Osteoblast (primary cell): Measurements from ENCODE around the gene OR10H2. TPM values are rescaled to one million over a fixed set of nuclear protein-coding genes. Genes with fewer than 3 reads are reported as not detected.
"Not testable (repeated sequence)": the region's sequence is repeated elsewhere in the genome, so short reads cannot be mapped to it uniquely, and the experiment has no call there.

Experiments
- DNase-seq: peaks from one replicate; pipeline ENCODE4 v3.0.0; 2011; ENCODE audit warnings: low spot score, mixed read lengths; ENCODE audit not compliant: insufficient read length; ENCODE audit errors: missing footprints
- H2AFZ ChIP-seq: 2 replicates; pipeline ENCODE4 v1.6.0; 2011; ENCODE audit warnings: mild to moderate bottlenecking, low read length
- H3K27ac ChIP-seq: 2 replicates; pipeline ENCODE4 v1.5.1; 2011; ENCODE audit warnings: mild to moderate bottlenecking, low read depth, low read length, moderate library complexity
- H3K27me3 ChIP-seq: 2 replicates; pipeline ENCODE4 v1.6.0; 2012; ENCODE audit warnings: mild to moderate bottlenecking, control low read depth, inconsistent platforms, low read length, moderate library complexity; ENCODE audit not compliant: insufficient read depth
- H3K36me3 ChIP-seq: 2 replicates; pipeline ENCODE4 v1.5.1; 2011; ENCODE audit warnings: mild to moderate bottlenecking, low read length, control low read depth, moderate library complexity; ENCODE audit not compliant: insufficient read depth
- H3K4me1 ChIP-seq: 2 replicates; pipeline ENCODE4 v1.5.1; 2011; ENCODE audit warnings: mild to moderate bottlenecking, low read length, control low read depth, moderate library complexity; ENCODE audit not compliant: insufficient read depth
- H3K4me2 ChIP-seq: 2 replicates; pipeline ENCODE4 v1.6.0; 2011; ENCODE audit warnings: mild to moderate bottlenecking, low read length; ENCODE audit not compliant: insufficient read depth
- H3K4me3 ChIP-seq: fragments of 200-600 bp; sonication (generic); 3 replicates; pipeline ENCODE4 v1.5.1; 2012; ENCODE audit warnings: mild to moderate bottlenecking, low read length, inconsistent platforms; ENCODE audit not compliant: insufficient read depth
- H3K79me2 ChIP-seq: 2 replicates; pipeline ENCODE4 v1.6.0; 2012; ENCODE audit warnings: mild to moderate bottlenecking, low read length, control low read depth, inconsistent platforms; ENCODE audit not compliant: insufficient read depth
- H3K9me3 ChIP-seq: 2 replicates; pipeline ENCODE4 v1.5.1; 2011; ENCODE audit warnings: low read depth, low read length, control low read depth
- H4K20me1 ChIP-seq: 2 replicates; pipeline ENCODE4 v1.6.0; 2012; ENCODE audit warnings: mild to moderate bottlenecking, low read length, control low read depth; ENCODE audit not compliant: insufficient read depth
- total RNA-seq: library from RNA; depleted of rRNA; stranded (reverse); fragments of >200 nt; gene quantifications from 2 replicates; pipeline ENCODE4 v1.2.3, GENCODE V29; 2012
- TF ChIP-seq, protein P1 (sequence below): IDR thresholded peaks from 2 replicates; pipeline ENCODE4 v1.5.1; 2011; ENCODE audit warnings: mild to moderate bottlenecking, low read depth, low read length, moderate library complexity; ENCODE audit errors: extremely low read depth

OR10H2 gene, protein sequence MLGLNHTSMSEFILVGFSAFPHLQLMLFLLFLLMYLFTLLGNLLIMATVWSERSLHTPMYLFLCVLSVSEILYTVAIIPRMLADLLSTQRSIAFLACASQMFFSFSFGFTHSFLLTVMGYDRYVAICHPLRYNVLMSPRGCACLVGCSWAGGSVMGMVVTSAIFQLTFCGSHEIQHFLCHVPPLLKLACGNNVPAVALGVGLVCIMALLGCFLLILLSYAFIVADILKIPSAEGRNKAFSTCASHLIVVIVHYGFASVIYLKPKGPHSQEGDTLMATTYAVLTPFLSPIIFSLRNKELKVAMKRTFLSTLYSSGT
- total RNA-seq, result not detected in 2 replicates

GRCh38 chr19:15727724-15728123 is at the start of gene OR10H2:
OR10H2 (plus strand) TSS chr19:15728024; CDS start chr19:15728044, 20 bp downstream.
- TF ChIP-seq, protein P1, sequence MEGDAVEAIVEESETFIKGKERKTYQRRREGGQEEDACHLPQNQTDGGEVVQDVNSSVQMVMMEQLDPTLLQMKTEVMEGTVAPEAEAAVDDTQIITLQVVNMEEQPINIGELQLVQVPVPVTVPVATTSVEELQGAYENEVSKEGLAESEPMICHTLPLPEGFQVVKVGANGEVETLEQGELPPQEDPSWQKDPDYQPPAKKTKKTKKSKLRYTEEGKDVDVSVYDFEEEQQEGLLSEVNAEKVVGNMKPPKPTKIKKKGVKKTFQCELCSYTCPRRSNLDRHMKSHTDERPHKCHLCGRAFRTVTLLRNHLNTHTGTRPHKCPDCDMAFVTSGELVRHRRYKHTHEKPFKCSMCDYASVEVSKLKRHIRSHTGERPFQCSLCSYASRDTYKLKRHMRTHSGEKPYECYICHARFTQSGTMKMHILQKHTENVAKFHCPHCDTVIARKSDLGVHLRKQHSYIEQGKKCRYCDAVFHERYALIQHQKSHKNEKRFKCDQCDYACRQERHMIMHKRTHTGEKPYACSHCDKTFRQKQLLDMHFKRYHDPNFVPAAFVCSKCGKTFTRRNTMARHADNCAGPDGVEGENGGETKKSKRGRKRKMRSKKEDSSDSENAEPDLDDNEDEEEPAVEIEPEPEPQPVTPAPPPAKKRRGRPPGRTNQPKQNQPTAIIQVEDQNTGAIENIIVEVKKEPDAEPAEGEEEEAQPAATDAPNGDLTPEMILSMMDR, result no peak
- H3K4me1 ChIP-seq, result no peaks in the 10 kb centered on the region

GRCh38 chr19:15679089-15679488 is 48.7 kb upstream of the OR10H2 start:
- no peaks in the 10 kb centered on the region for H3K79me2 ChIP-seq
- H2AFZ ChIP-seq, result no peak overlapping the region
- no peak overlapping the region for H3K4me2 ChIP-seq
- no peaks in the 10 kb centered on the region for H3K9me3 ChIP-seq
- no peaks in the 10 kb centered on the region for H3K36me3 ChIP-seq
- H3K4me3 ChIP-seq, result no peak overlapping the region
- no peaks in the 10 kb centered on the region for H3K27me3 ChIP-seq
- no peak for DNase-seq
- H4K20me1 ChIP-seq, result no peaks in the 10 kb centered on the region
- H3K4me1 ChIP-seq, result no peaks in the 10 kb centered on the region
- TF ChIP-seq, protein P1, result no peak
- no peak overlapping the region for H3K27ac ChIP-seq

More at GRCh38 chr19:15727724-15728123, at the start of gene OR10H2:
- no peaks in the 10 kb centered on the region for H3K27me3 ChIP-seq
- H3K36me3 ChIP-seq, result no peaks in the 10 kb centered on the region
- DNase-seq, result no peak
- H4K20me1 ChIP-seq, result no peaks in the 10 kb centered on the region
- H3K4me3 ChIP-seq, result no peak within 1 kb of the TSS
- no peak within 1 kb of the TSS for H3K4me2 ChIP-seq
- H3K9me3 ChIP-seq, result no peaks in the 10 kb centered on the region
- H3K79me2 ChIP-seq, result no peaks in the 10 kb centered on the region
- H3K27ac ChIP-seq, result no peak within 1 kb of the TSS
- H2AFZ ChIP-seq, result no peak within 1 kb of the TSS

GRCh38 chr19:15679865-15680264 is 48.0 kb upstream of the OR10H2 start:
- not testable (repeated sequence) for H3K36me3 ChIP-seq, H3K9me3 ChIP-seq, DNase-seq, H2AFZ ChIP-seq, H3K4me3 ChIP-seq, H3K27ac ChIP-seq, H3K27me3 ChIP-seq, H4K20me1 ChIP-seq, H3K79me2 ChIP-seq, H3K4me2 ChIP-seq, H3K4me1 ChIP-seq

GRCh38 chr19:15680478-15681322 is 47.1 kb upstream of the OR10H2 start:
- H3K79me2 ChIP-seq, result no peaks in the 10 kb centered on the region
- H3K4me1 ChIP-seq, result no peaks in the 10 kb centered on the region
- no peak overlapping the region for H3K4me3 ChIP-seq
- no peak overlapping the region for H3K27ac ChIP-seq
- TF ChIP-seq, protein P1, result no peak
- no peak overlapping the region for H3K4me2 ChIP-seq
- no peaks in the 10 kb centered on the region for H3K27me3 ChIP-seq
- no peaks in the 10 kb centered on the region for H4K20me1 ChIP-seq
- H3K9me3 ChIP-seq, result no peaks in the 10 kb centered on the region
- H2AFZ ChIP-seq, result no peak overlapping the region
- no peaks in the 10 kb centered on the region for H3K36me3 ChIP-seq
- no peak for DNase-seq
